ENCODE data around the gene LRRC34. TPM values are rescaled to one million over a fixed set of nuclear protein-coding genes. Genes with fewer than 3 reads are reported as not detected.

Gene LRRC34
- total RNA-seq, 1 donor from 2014 or later: 5.1 TPM

DNA sequence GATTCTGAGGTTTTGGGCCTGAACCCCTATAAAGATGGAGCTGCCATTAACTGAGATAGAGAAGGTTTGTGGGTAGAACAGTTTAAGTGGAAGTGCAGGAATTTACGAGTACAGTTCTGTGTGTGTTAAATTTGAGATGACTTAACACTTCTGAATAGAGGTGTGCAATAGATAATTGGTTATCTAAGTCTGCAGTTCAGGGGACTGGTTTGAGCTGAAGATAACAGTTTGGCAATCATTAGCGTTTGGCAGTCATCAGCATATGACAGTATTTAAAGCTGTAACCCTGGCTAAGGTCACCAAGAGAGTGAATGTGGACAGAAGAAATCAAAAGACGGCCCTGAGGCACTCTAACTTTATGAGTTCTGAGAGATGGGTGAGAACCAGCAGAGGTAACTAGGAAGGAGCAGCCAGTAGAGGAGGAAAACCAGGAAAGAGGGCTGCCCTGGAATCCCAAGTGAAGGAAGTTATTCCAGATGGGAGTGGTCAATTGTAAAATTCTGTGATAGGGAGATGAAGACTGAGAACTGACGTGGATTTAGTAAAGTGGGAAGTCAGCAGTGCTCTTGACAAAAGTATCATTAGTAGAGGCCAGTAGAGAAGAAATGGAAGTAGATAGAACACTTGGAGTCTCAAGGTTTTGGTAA is 31.4 kb downstream of the LRRC34 start:
- peaks cover 26% of the 10 kb centered on the region for H3K36me3 Mint-ChIP-seq
- no peaks in the 10 kb centered on the region for H3K27me3 Mint-ChIP-seq (ENCODE audit: low read depth)
- no peaks in the 10 kb centered on the region for H3K9me3 Mint-ChIP-seq
- peaks cover under 1% of the 10 kb centered on the region for H3K4me1 Mint-ChIP-seq
- no peak overlapping the region for H3K27ac Mint-ChIP-seq
- TF ChIP-seq, protein P1, sequence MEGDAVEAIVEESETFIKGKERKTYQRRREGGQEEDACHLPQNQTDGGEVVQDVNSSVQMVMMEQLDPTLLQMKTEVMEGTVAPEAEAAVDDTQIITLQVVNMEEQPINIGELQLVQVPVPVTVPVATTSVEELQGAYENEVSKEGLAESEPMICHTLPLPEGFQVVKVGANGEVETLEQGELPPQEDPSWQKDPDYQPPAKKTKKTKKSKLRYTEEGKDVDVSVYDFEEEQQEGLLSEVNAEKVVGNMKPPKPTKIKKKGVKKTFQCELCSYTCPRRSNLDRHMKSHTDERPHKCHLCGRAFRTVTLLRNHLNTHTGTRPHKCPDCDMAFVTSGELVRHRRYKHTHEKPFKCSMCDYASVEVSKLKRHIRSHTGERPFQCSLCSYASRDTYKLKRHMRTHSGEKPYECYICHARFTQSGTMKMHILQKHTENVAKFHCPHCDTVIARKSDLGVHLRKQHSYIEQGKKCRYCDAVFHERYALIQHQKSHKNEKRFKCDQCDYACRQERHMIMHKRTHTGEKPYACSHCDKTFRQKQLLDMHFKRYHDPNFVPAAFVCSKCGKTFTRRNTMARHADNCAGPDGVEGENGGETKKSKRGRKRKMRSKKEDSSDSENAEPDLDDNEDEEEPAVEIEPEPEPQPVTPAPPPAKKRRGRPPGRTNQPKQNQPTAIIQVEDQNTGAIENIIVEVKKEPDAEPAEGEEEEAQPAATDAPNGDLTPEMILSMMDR (IDR thresholded peaks at IDR 0.05; ENCODE audit: unreplicated experiment): no peak
- no peak for DNase-seq (ENCODE audit: low spot score in 2 of 2, unreplicated experiment in 2 of 2)
- no peak overlapping the region for H3K4me3 Mint-ChIP-seq

DNA sequence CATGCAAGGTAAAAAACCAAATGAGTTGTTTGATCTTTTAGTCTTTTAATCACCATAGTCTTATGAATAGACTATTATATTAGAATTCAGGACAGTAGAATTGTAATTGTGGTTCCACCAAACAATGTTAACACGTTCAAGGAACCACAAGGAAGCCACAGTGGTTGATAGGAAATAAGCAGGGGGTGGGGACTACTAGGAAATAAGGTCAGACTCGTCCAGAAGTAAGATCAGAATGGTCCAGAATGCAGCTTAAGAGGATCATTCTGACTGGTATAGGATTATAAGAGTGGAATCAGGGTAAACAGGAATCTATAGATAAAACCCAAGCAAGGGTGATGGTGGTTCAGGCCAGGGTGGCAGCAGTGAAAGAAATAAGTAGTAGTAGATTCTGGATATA is 32.0 kb downstream of the LRRC34 start:
- Mint-ChIP-seq H3K4me1 (peaks cover 6% of the 10 kb centered on the region), H3K27me3 (ENCODE audit: low read depth) (no peaks in the 10 kb centered on the region), H3K36me3 (peaks cover 26% of the 10 kb centered on the region), H3K4me3 (no peak overlapping the region), H3K9me3 (no peaks in the 10 kb centered on the region), H3K27ac (no peak overlapping the region)
- DNase-seq (ENCODE audit: low spot score in 2 of 2, unreplicated experiment in 2 of 2): no peak
- TF ChIP-seq, protein P1 (IDR thresholded peaks at IDR 0.05; ENCODE audit: unreplicated experiment): no peak

DNA sequence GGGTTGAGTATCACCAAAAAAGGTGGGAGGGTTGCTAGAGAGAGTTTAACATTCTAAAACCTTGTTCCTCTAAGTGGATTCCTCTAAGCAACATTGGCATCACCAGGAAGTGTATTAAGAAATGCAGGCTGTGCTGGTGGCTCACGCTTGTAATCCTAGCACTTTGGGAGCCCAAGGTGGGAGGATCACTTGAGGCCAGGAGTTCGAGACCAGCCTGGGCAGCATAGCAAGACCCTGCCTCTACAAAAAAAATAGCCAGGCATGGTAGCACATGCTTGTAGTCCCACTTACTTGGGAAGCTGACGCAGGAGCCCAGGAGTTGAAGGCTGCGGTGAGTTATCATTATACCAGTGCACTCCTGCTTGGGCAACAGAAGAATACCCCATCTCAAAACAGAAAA is 34.9 kb downstream of the LRRC34 start:
- H3K4me3 Mint-ChIP-seq: no peak overlapping the region
- H3K36me3 Mint-ChIP-seq: peaks cover 24% of the 10 kb centered on the region
- H3K4me1 Mint-ChIP-seq: peaks cover 25% of the 10 kb centered on the region
- no peak for DNase-seq (ENCODE audit: low spot score in 2 of 2, unreplicated experiment in 2 of 2)
- TF ChIP-seq, protein P1 (IDR thresholded peaks at IDR 0.05; ENCODE audit: unreplicated experiment): no peak
- H3K9me3 Mint-ChIP-seq: no peaks in the 10 kb centered on the region
- no peaks in the 10 kb centered on the region for H3K27me3 Mint-ChIP-seq (ENCODE audit: low read depth)
- no peak overlapping the region for H3K27ac Mint-ChIP-seq

DNA sequence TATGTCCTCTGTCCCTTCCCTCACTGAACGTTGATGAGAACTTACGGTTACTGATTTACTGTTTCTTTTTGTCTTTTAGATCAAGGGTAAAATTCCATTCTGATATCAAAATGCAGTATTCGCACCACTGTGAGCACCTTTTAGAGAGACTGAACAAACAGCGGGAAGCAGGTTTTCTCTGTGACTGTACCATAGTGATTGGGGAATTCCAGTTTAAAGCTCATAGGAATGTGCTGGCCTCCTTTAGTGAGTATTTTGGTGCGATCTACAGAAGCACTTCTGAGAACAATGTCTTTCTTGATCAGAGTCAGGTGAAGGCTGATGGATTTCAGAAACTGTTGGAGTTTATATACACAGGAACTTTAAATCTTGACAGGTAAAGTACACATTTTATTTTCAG is 38.5 kb downstream of the LRRC34 start:
- TF ChIP-seq, protein P1 (IDR thresholded peaks at IDR 0.05; ENCODE audit: unreplicated experiment): no peak
- Mint-ChIP-seq H3K27ac (peak overlapping the region; percentile 99), H3K36me3 (peaks cover 11% of the 10 kb centered on the region), H3K4me3 (peak overlapping the region; percentile 96), H3K4me1 (peaks cover 33% of the 10 kb centered on the region), H3K9me3 (no peaks in the 10 kb centered on the region), H3K27me3 (ENCODE audit: low read depth) (no peaks in the 10 kb centered on the region)
- no peak for DNase-seq (ENCODE audit: low spot score in 2 of 2, unreplicated experiment in 2 of 2)

DNA sequence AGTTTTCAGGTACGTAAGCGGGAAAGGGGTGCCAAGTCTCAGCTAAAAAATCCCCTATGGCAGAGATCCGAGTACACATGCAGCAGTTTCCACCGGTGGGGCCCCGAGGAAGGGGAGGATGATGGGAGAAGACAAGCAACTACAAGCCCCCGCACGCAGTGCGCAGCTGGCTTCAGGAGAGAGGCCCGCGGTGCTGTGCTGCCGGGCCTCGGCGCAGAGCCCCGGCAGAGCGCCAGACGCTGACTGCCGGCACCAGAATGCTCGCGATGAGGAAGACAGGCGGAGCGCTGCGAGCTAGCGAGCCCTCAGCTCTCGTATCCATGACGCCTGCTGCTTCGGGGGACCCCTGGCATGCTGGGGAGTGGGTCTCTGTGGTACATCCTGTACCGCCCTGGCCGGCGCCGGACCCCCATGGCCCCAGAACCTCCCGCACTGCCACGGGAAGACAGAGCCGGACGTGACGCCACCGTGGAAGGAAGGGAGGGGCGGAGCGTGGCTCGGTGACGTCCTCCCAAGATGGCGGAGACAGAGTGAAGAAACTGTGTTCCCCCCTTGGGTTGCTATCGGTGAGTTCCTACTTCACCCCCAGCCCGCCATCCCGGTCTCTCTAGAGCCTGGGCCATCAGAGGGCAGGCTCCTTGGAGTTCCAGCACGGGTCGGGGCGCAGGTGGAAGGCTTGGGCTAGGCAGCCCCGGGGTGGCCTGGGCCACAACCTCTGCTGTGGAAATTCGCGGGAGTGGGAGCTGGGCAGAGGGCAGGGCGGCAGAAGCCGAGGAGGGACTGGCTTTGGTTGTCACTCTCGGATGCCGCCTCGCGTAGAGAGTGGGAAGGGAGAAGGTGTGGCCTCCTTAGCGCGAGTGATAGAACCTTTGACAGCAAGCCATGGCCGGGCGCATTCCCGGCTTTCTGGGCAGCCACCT is 39.5 kb downstream of the LRRC34 start, which contains the start of gene MYNN:
MYNN (plus strand) TSS at position 500 of the 920 bp plus-strand sequence. CDS start 900 bp downstream, outside the sequence.
- H3K27ac Mint-ChIP-seq: peak within 1 kb of the TSS; percentile 99
- peak; percentile 75 to 88 for DNase-seq (ENCODE audit: low spot score in 2 of 2, unreplicated experiment in 2 of 2)
- H3K36me3 Mint-ChIP-seq: peaks cover 6% of the 10 kb centered on the region
- TF ChIP-seq, protein P1 (IDR thresholded peaks at IDR 0.05; ENCODE audit: unreplicated experiment): no peak
- peak within 1 kb of the TSS; percentile 96 for H3K4me3 Mint-ChIP-seq
- no peaks in the 10 kb centered on the region for H3K9me3 Mint-ChIP-seq
- no peaks in the 10 kb centered on the region for H3K27me3 Mint-ChIP-seq (ENCODE audit: low read depth)
- peaks cover 33% of the 10 kb centered on the region for H3K4me1 Mint-ChIP-seq

All from mesothelial cell of epicardium (in vitro differentiated cells).